Muscle layer of duodenum (tissue), 2 donors: ENCODE results near the gene PLPPR3.

Experiments
- H3K27ac ChIP-seq: one replicate; pipeline ENCODE4 v1.7.0; 2013; ENCODE audit warnings: mild to moderate bottlenecking, low read length
- H3K27me3 ChIP-seq: one replicate; pipeline ENCODE4 v1.7.0; 2013; ENCODE audit warnings: low read depth, mild to moderate bottlenecking, control low read depth, low read length
- H3K36me3 ChIP-seq, 2 donors: one replicate each; pipeline ENCODE4 v1.7.0; 2013; ENCODE audit warnings: low read length in 2 of 2, control low read depth in 1 of 2, mild to moderate bottlenecking in 1 of 2; ENCODE audit not compliant: insufficient read depth in 2 of 2, control insufficient read depth in 1 of 2
- H3K4me1 ChIP-seq, 2 donors: one replicate each; pipeline ENCODE4 v1.7.0; 2013; ENCODE audit warnings: low read length in 2 of 2, mild to moderate bottlenecking in 2 of 2, control low read depth in 1 of 2, moderate library complexity in 1 of 2; ENCODE audit not compliant: insufficient read depth in 2 of 2, control insufficient read depth in 1 of 2
- H3K4me3 ChIP-seq, 2 donors: one replicate each; pipeline ENCODE4 v1.7.0; 2013; ENCODE audit warnings: low read length in 2 of 2, low read depth in 1 of 2, mild to moderate bottlenecking in 1 of 2
- H3K9me3 ChIP-seq, 2 donors: one replicate each; pipeline ENCODE4 v1.7.0; 2013; ENCODE audit warnings: low read length in 2 of 2, control low read depth in 1 of 2, mild to moderate bottlenecking in 1 of 2; ENCODE audit not compliant: control insufficient read depth in 1 of 2
- donor health status: healthy.

Gene PLPPR3

GRCh38 chr19:803686-804418 is 17.9 kb downstream of the PLPPR3 start:
- Histone ChIP-seq H3K27me3 (no peaks in the 10 kb centered on the region), H3K9me3 (no peaks in the 10 kb centered on the region), H3K36me3 (peaks cover 34 to 59% of the 10 kb centered on the region in 2 donors), H3K4me1 (peaks cover 21 to 62% of the 10 kb centered on the region in 2 donors), H3K27ac (no peak overlapping the region), H3K4me3 (no peak overlapping the region)

DNA sequence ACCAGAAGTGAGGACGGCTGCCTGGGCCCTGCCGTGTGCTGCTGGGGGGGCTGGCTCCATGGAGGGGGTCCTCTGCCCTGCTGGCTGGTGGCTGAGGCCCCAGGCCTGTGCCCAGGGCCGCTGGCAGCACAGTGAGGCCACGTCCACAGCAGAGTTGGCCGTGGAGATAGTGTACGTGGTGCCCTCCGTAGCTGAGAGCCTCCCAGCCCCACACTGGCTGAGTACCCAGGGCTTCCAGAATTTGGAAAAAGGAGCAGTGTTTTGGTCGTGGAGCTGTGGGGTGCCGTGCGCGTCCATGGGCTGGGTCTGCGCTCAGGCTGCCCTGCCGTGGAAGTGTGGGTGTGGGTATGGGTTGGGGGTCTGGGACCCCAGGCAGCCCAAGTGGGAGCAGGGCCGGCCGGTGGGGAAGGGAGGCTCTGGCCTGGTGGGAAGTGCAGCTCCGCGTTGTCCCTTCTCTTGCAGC is 18.6 kb downstream of the PLPPR3 start:
- Histone ChIP-seq H3K27me3 (no peaks in the 10 kb centered on the region), H3K36me3 (peaks cover 34 to 53% of the 10 kb centered on the region in 2 donors), H3K9me3 (no peaks in the 10 kb centered on the region), H3K4me3 (peak overlapping the region in 1 of 2 donors; percentile 90), H3K4me1 (peaks cover 21 to 67% of the 10 kb centered on the region in 2 donors), H3K27ac (no peak overlapping the region)

- no peaks in the 10 kb centered on the region for H3K27me3 ChIP-seq
- peaks cover 29 to 48% of the 10 kb centered on the region in 2 donors for H3K36me3 ChIP-seq
- H3K4me3 ChIP-seq = peak overlapping the region; percentile 39 to 90
- H3K27ac ChIP-seq = no peak overlapping the region
- H3K9me3 ChIP-seq = no peaks in the 10 kb centered on the region
- peaks cover 21 to 67% of the 10 kb centered on the region in 2 donors for H3K4me1 ChIP-seq
Observed at GRCh38 chr19:802498-803098, 19.2 kb downstream of the PLPPR3 start.

GRCh38 chr19:801861-802497 is 19.8 kb downstream of the PLPPR3 start:
- peaks cover 23 to 42% of the 10 kb centered on the region in 2 donors for H3K36me3 ChIP-seq
- peaks cover 21 to 67% of the 10 kb centered on the region in 2 donors for H3K4me1 ChIP-seq
- no peaks in the 10 kb centered on the region for H3K27me3 ChIP-seq
- no peaks in the 10 kb centered on the region for H3K9me3 ChIP-seq
- peak overlapping the region; percentile 39 to 90 for H3K4me3 ChIP-seq
- peak overlapping the region; percentile 23 for H3K27ac ChIP-seq

GRCh38 chr19:801030-801860 is 20.5 kb downstream of the PLPPR3 start:
- peaks cover 17 to 34% of the 10 kb centered on the region in 2 donors for H3K36me3 ChIP-seq
- peak overlapping the region; percentile 23 for H3K27ac ChIP-seq
- peak overlapping the region; percentile 39 to 90 for H3K4me3 ChIP-seq
- H3K9me3 ChIP-seq = no peaks in the 10 kb centered on the region
- H3K4me1 ChIP-seq = peaks cover 21 to 67% of the 10 kb centered on the region in 2 donors
- no peaks in the 10 kb centered on the region for H3K27me3 ChIP-seq

DNA sequence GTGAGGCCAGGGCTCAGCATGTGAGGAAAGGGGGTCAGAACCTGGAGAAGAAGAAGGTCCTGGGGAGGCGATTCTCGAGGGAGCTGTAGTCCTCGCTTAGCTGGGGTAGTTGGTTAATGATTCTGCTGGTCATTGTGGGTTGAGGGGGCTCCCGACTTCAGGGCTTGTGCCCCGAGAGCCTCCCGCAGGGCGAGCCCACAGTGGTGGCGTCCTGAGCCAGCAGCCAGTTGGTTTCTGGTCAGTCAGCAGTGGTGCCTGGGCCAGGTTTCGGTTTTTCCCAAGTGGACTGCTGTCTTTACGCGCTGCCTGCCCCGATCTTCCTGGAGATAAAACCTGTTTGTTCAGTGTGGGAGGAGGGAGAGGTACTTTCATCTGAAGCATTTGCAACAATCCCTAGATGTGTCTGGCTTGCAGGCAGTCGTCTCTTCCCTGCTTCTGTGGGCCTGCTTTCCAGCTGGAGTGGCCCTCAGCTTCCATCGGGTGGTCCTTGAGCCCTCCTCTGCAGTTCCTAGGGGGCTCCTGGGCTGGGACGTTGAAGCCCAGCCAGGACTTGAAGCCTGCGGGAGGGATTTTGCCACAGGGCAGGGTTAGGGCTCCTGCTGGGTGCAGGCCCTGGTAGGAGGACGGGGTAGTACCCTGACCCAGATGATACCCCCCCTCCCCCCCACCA is 21.3 kb downstream of the PLPPR3 start:
- no peaks in the 10 kb centered on the region for H3K9me3 ChIP-seq
- no peak overlapping the region for H3K27ac ChIP-seq
- peaks cover 15 to 27% of the 10 kb centered on the region in 2 donors for H3K36me3 ChIP-seq
- H3K4me1 ChIP-seq = peaks cover 21 to 75% of the 10 kb centered on the region in 2 donors
- peak overlapping the region; percentile 39 to 90 for H3K4me3 ChIP-seq
- no peaks in the 10 kb centered on the region for H3K27me3 ChIP-seq

GRCh38 chr19:799076-799881 is 22.5 kb downstream of the PLPPR3 start:
- H3K27ac ChIP-seq = peak overlapping the region; percentile 31
- peak overlapping the region; percentile 84 to 90 for H3K4me3 ChIP-seq
- H3K27me3 ChIP-seq = no peaks in the 10 kb centered on the region
- H3K9me3 ChIP-seq = no peaks in the 10 kb centered on the region
- H3K36me3 ChIP-seq = peaks cover 6 to 15% of the 10 kb centered on the region in 2 donors
- H3K4me1 ChIP-seq = peaks cover 21 to 68% of the 10 kb centered on the region in 2 donors

DNA sequence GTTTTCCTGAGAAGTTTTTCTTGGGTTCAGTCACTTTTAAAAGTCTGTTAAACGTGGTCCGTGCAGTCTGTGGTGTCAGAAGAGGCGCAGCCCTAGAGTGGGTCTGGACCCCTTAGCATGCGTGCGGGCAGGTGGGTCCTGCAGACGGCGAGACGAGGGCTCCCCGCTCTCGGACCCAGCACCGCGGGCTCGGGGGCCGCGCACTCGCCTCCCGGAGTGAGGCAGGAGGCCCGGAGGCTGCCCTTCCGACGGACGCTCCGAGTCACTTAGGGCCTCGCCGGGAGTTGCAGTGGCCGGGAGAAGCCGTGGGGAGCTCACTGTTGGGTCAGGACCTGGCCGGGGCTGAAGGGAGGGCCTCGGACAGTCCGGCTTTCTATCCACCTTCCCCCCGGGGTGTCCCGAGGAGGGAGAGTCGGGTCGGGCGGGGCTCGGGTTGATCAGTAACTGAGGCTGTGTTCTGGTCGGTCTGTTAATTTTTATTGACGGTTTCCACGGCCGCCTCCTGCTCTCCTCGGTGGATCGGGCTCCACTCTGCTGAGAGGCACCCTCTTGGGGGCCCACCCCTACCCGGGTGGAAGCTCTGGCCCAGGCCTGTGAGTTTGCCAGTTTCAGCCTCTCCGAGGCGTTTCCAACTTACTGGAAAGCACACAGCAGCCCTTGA is 23.2 kb downstream of the PLPPR3 start:
- Histone ChIP-seq H3K27ac (peak overlapping the region; percentile 63), H3K4me3 (peak overlapping the region; percentile 84 to 90), H3K4me1 (peaks cover 21 to 61% of the 10 kb centered on the region in 2 donors), H3K36me3 (peaks cover under 1 to 7% of the 10 kb centered on the region in 2 donors), H3K9me3 (no peaks in the 10 kb centered on the region), H3K27me3 (no peaks in the 10 kb centered on the region)

DNA sequence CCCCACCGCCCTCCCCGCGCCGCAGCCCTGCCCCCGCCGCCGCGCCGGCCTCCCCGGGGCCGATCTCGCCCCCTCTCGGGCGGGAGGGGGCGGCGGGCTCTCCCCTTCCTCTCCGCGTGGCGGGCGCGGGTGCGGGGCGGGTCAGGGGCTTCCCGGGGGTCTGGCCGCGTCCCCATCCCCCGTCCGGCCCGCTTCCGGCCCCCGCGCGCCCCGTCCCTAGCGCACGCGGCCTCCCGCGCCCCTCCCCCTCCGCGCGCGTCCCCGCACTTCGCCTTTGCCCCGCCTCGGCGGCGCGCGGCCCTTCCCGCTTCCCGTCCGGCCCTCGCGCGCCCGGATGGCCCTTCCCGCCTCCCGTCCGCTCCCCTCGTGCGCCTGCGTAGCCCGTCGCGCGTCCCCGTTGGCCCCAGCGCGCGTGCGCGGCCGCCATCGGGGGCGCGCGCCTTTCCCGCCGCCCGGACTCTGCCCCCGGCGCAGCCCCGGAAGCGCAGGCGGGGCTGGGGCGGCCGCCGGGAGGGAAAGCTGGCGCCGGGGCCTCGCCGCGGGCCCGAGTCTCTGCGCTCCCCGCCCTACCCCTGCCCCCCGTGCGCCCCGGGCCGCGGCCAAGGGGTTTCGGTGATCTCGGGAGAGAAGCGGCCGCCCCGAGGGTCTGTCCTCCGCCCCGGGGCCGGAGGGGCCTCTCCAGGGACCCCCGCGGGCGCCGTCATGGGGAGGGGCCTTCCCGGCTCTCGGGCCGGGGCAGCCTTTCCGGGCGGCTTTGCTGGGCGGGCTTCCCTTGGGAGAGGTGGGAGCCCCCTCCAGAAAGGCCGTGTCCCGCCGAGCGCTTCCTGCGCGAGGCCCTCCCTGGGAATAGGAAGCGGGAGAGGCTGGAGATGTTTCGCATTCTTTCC is 24.0 kb downstream of the PLPPR3 start:
- H3K36me3 ChIP-seq = peaks cover 0 to 6% of the 10 kb centered on the region in 2 donors
- peak overlapping the region; percentile 63 for H3K27ac ChIP-seq
- peaks cover 21 to 53% of the 10 kb centered on the region in 2 donors for H3K4me1 ChIP-seq
- H3K4me3 ChIP-seq = peak overlapping the region; percentile 84 to 90
- no peaks in the 10 kb centered on the region for H3K9me3 ChIP-seq
- H3K27me3 ChIP-seq = no peaks in the 10 kb centered on the region
